Stimulated activated naive CD8-positive, alpha-beta T cell treated with anti-CD3 and anti-CD28 coated beads, Interleukin-15, amount 100 ng/mL, for 72 hours (primary cell): ENCODE measurements around the gene FMO4.
"Not testable (repeated sequence)": the region's sequence is repeated elsewhere in the genome, so short reads cannot be mapped to it uniquely, and the experiment has no call there.

Experiments
- ATAC-seq: fragments of 150-1000 bp; cut with Tn5 transposase; 2 replicates; pipeline ENCODE4 v1.10.0; 2021; ENCODE audit warnings: mild to moderate bottlenecking, moderate library complexity
- DNase-seq, 2 donors: peaks; one replicate each; pipeline ENCODE4 v3.0.0; 2021 to 2022
- H3K27ac Mint-ChIP-seq, 2 donors: one replicate each; pipeline ENCODE4 v1.8.0; 2022; ENCODE audit warnings: mild to moderate bottlenecking in 2 of 2, mixed read lengths in 2 of 2, moderate library complexity in 2 of 2
- H3K27me3 Mint-ChIP-seq: one replicate; pipeline ENCODE4 v1.8.0; 2022; ENCODE audit warnings: mixed read lengths
- H3K4me1 Mint-ChIP-seq: one replicate; pipeline ENCODE4 v1.8.0; 2022; ENCODE audit warnings: mild to moderate bottlenecking, mixed read lengths
- H3K4me3 Mint-ChIP-seq, 2 donors: one replicate each; pipeline ENCODE4 v1.8.0; 2022; ENCODE audit warnings: mild to moderate bottlenecking in 2 of 2, mixed read lengths in 2 of 2, moderate library complexity in 1 of 2
- H3K9me3 Mint-ChIP-seq, 2 donors: one replicate each; pipeline ENCODE4 v1.8.0; 2022; ENCODE audit warnings: mixed read lengths in 2 of 2

Gene FMO4

GRCh38 chr1:171355727-171356126, 41.7 kb downstream of the FMO4 start:
- no peak overlapping the region for H3K4me3 Mint-ChIP-seq
- DNase-seq = no peak
- no peak for ATAC-seq
- H3K27me3 Mint-ChIP-seq = peaks cover 11% of the 10 kb centered on the region
- H3K4me1 Mint-ChIP-seq = no peaks in the 10 kb centered on the region
- peaks cover 2 to 12% of the 10 kb centered on the region in 2 donors for H3K9me3 Mint-ChIP-seq
- H3K27ac Mint-ChIP-seq = no peak overlapping the region

GRCh38 chr1:171357179-171357578, 43.2 kb downstream of the FMO4 start:
- peaks cover 25% of the 10 kb centered on the region for H3K27me3 Mint-ChIP-seq
- no peaks in the 10 kb centered on the region for H3K4me1 Mint-ChIP-seq
- H3K27ac Mint-ChIP-seq = no peak overlapping the region
- ATAC-seq (no peak), DNase-seq (no peak)
- no peak overlapping the region for H3K4me3 Mint-ChIP-seq
- peaks cover 17% of the 10 kb centered on the region in 2 donors for H3K9me3 Mint-ChIP-seq

- Mint-ChIP-seq H3K9me3 (peaks cover 19 to 21% of the 10 kb centered on the region in 2 donors), H3K27me3 (peaks cover 39% of the 10 kb centered on the region)
- H3K4me3 Mint-ChIP-seq, ATAC-seq, H3K27ac Mint-ChIP-seq, DNase-seq, H3K4me1 Mint-ChIP-seq: not testable (repeated sequence)
These were observed 45.3 kb downstream of the FMO4 start for GRCh38 chr1:171359355-171359648.

- Mint-ChIP-seq H3K9me3 (peaks cover 19 to 21% of the 10 kb centered on the region in 2 donors), H3K27me3 (peaks cover 39% of the 10 kb centered on the region)
- not testable (repeated sequence) for H3K27ac Mint-ChIP-seq, H3K4me3 Mint-ChIP-seq, H3K4me1 Mint-ChIP-seq, DNase-seq, ATAC-seq
These were observed 45.9 kb downstream of the FMO4 start for GRCh38 chr1:171359731-171360527.

GRCh38 chr1:171366085-171366484, 52.1 kb downstream of the FMO4 start:
- H3K27me3 Mint-ChIP-seq = peaks cover 25% of the 10 kb centered on the region
- peaks cover 12 to 15% of the 10 kb centered on the region in 2 donors for H3K9me3 Mint-ChIP-seq
- H3K4me1 Mint-ChIP-seq = no peaks in the 10 kb centered on the region
- ATAC-seq (no peak), DNase-seq (no peak)
- H3K4me3 Mint-ChIP-seq = no peak overlapping the region
- no peak overlapping the region for H3K27ac Mint-ChIP-seq

GRCh38 chr1:171366816-171367215, 52.8 kb downstream of the FMO4 start:
- Mint-ChIP-seq H3K9me3 (peaks cover 7 to 8% of the 10 kb centered on the region in 2 donors), H3K27me3 (peaks cover 19% of the 10 kb centered on the region), H3K4me1 (peaks cover 1% of the 10 kb centered on the region), H3K27ac (no peak overlapping the region), H3K4me3 (no peak overlapping the region)
- no peak for ATAC-seq
- no peak for DNase-seq

- peaks cover 6% of the 10 kb centered on the region for H3K4me1 Mint-ChIP-seq
- no peak overlapping the region for H3K27ac Mint-ChIP-seq
- peaks cover 18% of the 10 kb centered on the region for H3K27me3 Mint-ChIP-seq
- ATAC-seq = no peak
- peaks cover 2 to 7% of the 10 kb centered on the region in 2 donors for H3K9me3 Mint-ChIP-seq
- DNase-seq = no peak
- H3K4me3 Mint-ChIP-seq = no peak overlapping the region
These were observed 53.5 kb downstream of the FMO4 start for GRCh38 chr1:171367436-171367835.

GRCh38 chr1:171372418-171373084, 58.6 kb downstream of the FMO4 start:
- Mint-ChIP-seq H3K27ac (no peak overlapping the region), H3K4me3 (no peak overlapping the region), H3K9me3 (peaks cover 0 to 15% of the 10 kb centered on the region in 2 donors), H3K4me1 (peaks cover 6% of the 10 kb centered on the region), H3K27me3 (peaks cover 7% of the 10 kb centered on the region)
- ATAC-seq (no peak), DNase-seq (no peak)

GRCh38 chr1:171373357-171374122, 59.6 kb downstream of the FMO4 start:
- H3K27me3 Mint-ChIP-seq, H3K27ac Mint-ChIP-seq, DNase-seq, ATAC-seq, H3K4me3 Mint-ChIP-seq, H3K4me1 Mint-ChIP-seq: not testable (repeated sequence)
- H3K9me3 Mint-ChIP-seq = peaks cover 0 to 15% of the 10 kb centered on the region in 2 donors

- peaks cover 3 to 8% of the 10 kb centered on the region in 2 donors for H3K9me3 Mint-ChIP-seq
These were observed 65.9 kb downstream of the FMO4 start for GRCh38 chr1:171379846-171380245.

GRCh38 chr1:171381866-171382210, 67.9 kb downstream of the FMO4 start:
- no peaks in the 10 kb centered on the region for H3K27me3 Mint-ChIP-seq
- H3K4me1 Mint-ChIP-seq = no peaks in the 10 kb centered on the region
- DNase-seq = no peak
- peaks cover 0 to 3% of the 10 kb centered on the region in 2 donors for H3K9me3 Mint-ChIP-seq
- H3K27ac Mint-ChIP-seq = no peak overlapping the region
- H3K4me3 Mint-ChIP-seq = no peak overlapping the region
- ATAC-seq = peak; percentile 20

More at GRCh38 chr1:171379846-171380245, 65.9 kb downstream of the FMO4 start:
- H3K4me3 Mint-ChIP-seq = no peak overlapping the region
- no peaks in the 10 kb centered on the region for H3K4me1 Mint-ChIP-seq
- H3K27me3 Mint-ChIP-seq = no peaks in the 10 kb centered on the region
- ATAC-seq = no peak
- no peak overlapping the region for H3K27ac Mint-ChIP-seq
- no peak for DNase-seq

- no peak for ATAC-seq
- Mint-ChIP-seq H3K4me1 (no peaks in the 10 kb centered on the region), H3K9me3 (peaks cover 0 to 3% of the 10 kb centered on the region in 2 donors), H3K27me3 (no peaks in the 10 kb centered on the region), H3K27ac (no peak overlapping the region), H3K4me3 (no peak overlapping the region)
- no peak for DNase-seq
These were observed 70.5 kb downstream of the FMO4 start for GRCh38 chr1:171384496-171384895.

GRCh38 chr1:171389171-171389570, 75.2 kb downstream of the FMO4 start:
- DNase-seq (no peak), ATAC-seq (no peak)
- no peaks in the 10 kb centered on the region for H3K9me3 Mint-ChIP-seq

GRCh38 chr1:171390740-171391139, 76.8 kb downstream of the FMO4 start:
- not testable (repeated sequence) for H3K4me1 Mint-ChIP-seq, H3K27ac Mint-ChIP-seq, H3K4me3 Mint-ChIP-seq, ATAC-seq, H3K9me3 Mint-ChIP-seq, H3K27me3 Mint-ChIP-seq, DNase-seq

More at GRCh38 chr1:171389171-171389570, 75.2 kb downstream of the FMO4 start:
- Mint-ChIP-seq H3K4me3 (no peak overlapping the region), H3K4me1 (no peaks in the 10 kb centered on the region), H3K27me3 (no peaks in the 10 kb centered on the region), H3K27ac (no peak overlapping the region)
